B cell (primary cell): ENCODE data around the gene RAB30. TPM values are rescaled to one million over a fixed set of nuclear protein-coding genes. Genes with fewer than 3 reads are reported as not detected.

Experiments used
- ATAC-seq: fragments of 200-7000 bp; cut with Tn5 transposase; one replicate; pipeline ENCODE4 v1.10.0; 2021; ENCODE audit warnings: low read depth, mild to moderate bottlenecking, moderate number of reproducible peaks, moderate library complexity
- CTCF ChIA-PET: fragments of 350-600 bp; sonication (Branson Sonifier 250); formaldehyde crosslinking; loops from one replicate; lab custom pipeline; 2021; ENCODE audit warnings: antibody characterized with exemption, inconsistent platforms; lab: Charles Lee
- POLR2A ChIA-PET: fragments of 350-600 bp; sonication (Branson Sonifier 250); formaldehyde crosslinking; loops from one replicate; lab custom pipeline; 2021; ENCODE audit warnings: antibody characterized with exemption; lab: Charles Lee
- DNase-seq: peaks from one replicate; pipeline ENCODE4 v3.0.0; 2013
- H2AFZ ChIP-seq: 2 replicates; pipeline ENCODE4 v1.6.1; 2012; ENCODE audit warnings: mild to moderate bottlenecking, low read depth, low read length; ENCODE audit not compliant: insufficient read depth, poor library complexity, severe bottlenecking
- H3K27ac ChIP-seq, 2 donors: 1 replicate in 1 of 2; 2 replicates in 1 of 2; pipeline ENCODE4 v1.5.1; 2012 to 2013; ENCODE audit warnings: low read length in 2 of 2, mild to moderate bottlenecking in 2 of 2, moderate library complexity in 1 of 2
- H3K27me3 ChIP-seq, 4 experiments: fragments of 200-600 bp in 1 of 4; sonication (generic) in 1 of 4; replicated peaks in 1 of 4; 1 replicate in 2 of 4; 2 replicates in 2 of 4; pipeline versions ENCODE4 v1.6.1 to v1.7.0; 2013 to 2016; ENCODE audit warnings: low read length in 3 of 4, mild to moderate bottlenecking in 2 of 4, mixed read lengths in 1 of 4, moderate library complexity in 1 of 4; ENCODE audit not compliant: insufficient read depth in 4 of 4, control insufficient read depth in 3 of 4; ENCODE audit errors: control extremely low read depth in 1 of 4
- H3K36me3 ChIP-seq, 2 experiments: replicated peaks in 1 of 2; 1 replicate in 1 of 2; 2 replicates in 1 of 2; pipeline versions ENCODE4 v1.6.1 to v1.7.1; 2013; ENCODE audit warnings: low read length in 1 of 2; ENCODE audit not compliant: insufficient read depth in 2 of 2, control insufficient read depth in 1 of 2; ENCODE audit errors: control extremely low read depth in 1 of 2, extremely low read depth in 1 of 2
- H3K4me1 ChIP-seq, 2 donors: fragments of 200-600 bp in 1 of 2; sonication (generic) in 1 of 2; 1 replicate in 1 of 2; 2 replicates in 1 of 2; pipeline versions ENCODE4 v1.5.1 to v1.6.1; 2013 to 2017; ENCODE audit warnings: low read length in 2 of 2; ENCODE audit not compliant: control insufficient read depth in 2 of 2, insufficient read depth in 2 of 2
- H3K4me2 ChIP-seq: replicated peaks from 2 replicates; pipeline ENCODE3; 2012; ENCODE audit warnings: mild to moderate bottlenecking, low read depth, low read length; ENCODE audit not compliant: poor library complexity, severe bottlenecking
- H3K4me3 ChIP-seq, 5 experiments: fragments of 200-600 bp in 1 of 5; sonication (generic) in 1 of 5; 1 replicate in 3 of 5; 2 replicates in 2 of 5; pipeline versions ENCODE4 v1.5.1 to v1.7.0; 2011 to 2016; ENCODE audit warnings: low read length in 4 of 5, mild to moderate bottlenecking in 4 of 5, low read depth in 2 of 5, control low read depth in 1 of 5, moderate library complexity in 1 of 5; ENCODE audit not compliant: insufficient read depth in 1 of 5; ENCODE audit errors: control extremely low read depth in 1 of 5, extremely low read depth in 1 of 5
- H3K79me2 ChIP-seq: fragments of 200-600 bp; sonication (generic); one replicate; pipeline ENCODE4 v1.6.0; 2016; ENCODE audit warnings: low read length; ENCODE audit not compliant: control insufficient read depth, insufficient read depth
- H3K9ac ChIP-seq: fragments of 200-600 bp; sonication (generic); 2 replicates; pipeline ENCODE4 v1.6.1; 2017; ENCODE audit warnings: mild to moderate bottlenecking, low read length, moderate library complexity
- H3K9me3 ChIP-seq, 3 donors: one replicate each; pipeline versions ENCODE4 v1.6.1 to v1.7.1; 2013; ENCODE audit warnings: low read length in 2 of 3; ENCODE audit not compliant: control insufficient read depth in 2 of 3, insufficient read depth in 1 of 3; ENCODE audit errors: control extremely low read depth in 1 of 3
- H4K20me1 ChIP-seq: 2 replicates; pipeline ENCODE4 v1.6.0; 2012; ENCODE audit warnings: mild to moderate bottlenecking, low read length; ENCODE audit not compliant: insufficient read depth, control insufficient read depth, poor library complexity, severe bottlenecking
- H3K27ac Mint-ChIP-seq: one replicate; pipeline ENCODE4 v1.8.0; 2021; ENCODE audit warnings: mixed read lengths
- H3K27me3 Mint-ChIP-seq: one replicate; pipeline ENCODE4 v1.8.0; 2021; ENCODE audit warnings: mixed read lengths
- H3K4me1 Mint-ChIP-seq: one replicate; pipeline ENCODE4 v1.8.0; 2021; ENCODE audit warnings: mixed read lengths
- H3K4me3 Mint-ChIP-seq: one replicate; pipeline ENCODE4 v1.8.0; 2021; ENCODE audit warnings: mixed read lengths
- H3K9me3 Mint-ChIP-seq: one replicate; pipeline ENCODE4 v1.8.0; 2022; ENCODE audit warnings: mixed read lengths; ENCODE audit not compliant: insufficient read depth
- EZH2 ChIP-seq: IDR thresholded peaks from 2 replicates; pipeline ENCODE4 v1.6.1; 2012; ENCODE audit warnings: borderline replicate concordance, low read depth, mild to moderate bottlenecking, moderate library complexity, low read length; ENCODE audit not compliant: insufficient read depth, poor library complexity, severe bottlenecking
- WGBS: methylation state at CpG from one replicate; pipeline ENCODE4 v1.1.5; 2013; ENCODE audit warnings: missing lambda C conversion rate; ENCODE audit not compliant: insufficient coverage; 5-methylcytosine and 5-hydroxymethylcytosine counted together
- intact Hi-C: fragments of 100-400 bp; cut with micrococcal nuclease; formaldehyde crosslinking; loops from one replicate; pipeline ENCODE4 v1.10.0; 2022
- polyA plus RNA-seq: library from polyadenylated mRNA; depleted of rRNA; stranded (reverse); fragments of >200 nt; gene quantifications from 2 replicates; pipeline ENCODE4 v1.2.3, GENCODE V29; 2012
- total RNA-seq, 2 donors: library from RNA; stranded (reverse); fragments of 120-200 nt in 1 of 2; gene quantifications; 1 replicate in 1 of 2; 2 replicates in 1 of 2; pipeline versions ENCODE4 v1.2.3 to v1.2.4, GENCODE V29; 2013 to 2022
- TF ChIP-seq, protein P1 (sequence below): fragments of 200-600 bp; IDR thresholded peaks from one replicate; pipeline ENCODE4 v1.8.0; 2022; ENCODE audit warnings: antibody characterized with exemption, mild to moderate bottlenecking

Gene RAB30
- total and polyA plus RNA-seq, 2 donors (not counting 1 experiment from before 2014, with no cell fraction given) = 26.6 to 214 TPM

DNA sequence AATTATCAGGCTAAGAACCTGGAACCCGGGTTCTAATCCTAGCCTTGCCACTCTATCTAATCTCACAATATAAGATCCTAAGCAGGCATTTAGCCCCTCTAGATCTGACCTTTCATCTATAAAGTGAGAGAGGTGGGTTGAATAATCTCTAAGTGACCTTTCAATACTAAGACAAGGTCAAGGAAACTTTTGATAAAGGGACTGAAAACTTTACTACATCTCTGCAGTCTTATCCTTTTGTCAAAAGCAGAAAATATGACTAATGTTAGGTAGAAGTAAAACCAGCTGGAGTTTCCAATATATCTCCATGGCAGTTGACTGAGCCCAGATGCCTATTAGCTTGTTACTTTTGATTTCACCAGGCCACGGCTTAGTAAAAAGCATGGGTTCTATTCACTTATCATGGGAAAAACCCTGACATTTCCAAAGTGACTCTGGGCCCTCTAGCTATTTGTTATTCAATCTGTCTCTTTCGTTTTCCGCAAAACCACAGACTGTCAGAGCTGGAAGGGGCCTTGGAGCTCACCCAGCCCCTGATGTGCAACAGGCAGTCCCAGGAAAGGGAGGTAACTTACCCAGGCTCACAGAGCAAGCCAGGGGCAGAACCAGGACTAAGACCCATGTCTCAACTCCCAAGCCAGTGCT, 75.8 kb downstream of the RAB30 start:
- Histone ChIP-seq H3K36me3 (peaks cover 0 to 67% of the 10 kb centered on the region in 2 experiments), H3K9ac (no peak overlapping the region), H3K4me2 (no peak overlapping the region), H4K20me1 (peaks cover 61% of the 10 kb centered on the region), H3K9me3 (no peaks in the 10 kb centered on the region), H3K79me2 (peaks cover 92% of the 10 kb centered on the region), H2AFZ (no peak overlapping the region), H3K4me3 (no peak overlapping the region), H3K27me3 (no peaks in the 10 kb centered on the region), H3K27ac (peak overlapping the region in 1 of 2 donors; percentile 57), H3K4me1 (peaks cover 52 to 66% of the 10 kb centered on the region in 2 donors)
- Mint-ChIP-seq H3K27ac (peak overlapping the region; percentile 85), H3K4me1 (peaks cover 82% of the 10 kb centered on the region), H3K9me3 (no peaks in the 10 kb centered on the region), H3K27me3 (no peaks in the 10 kb centered on the region), H3K4me3 (peak overlapping the region; percentile 81)
- peak; percentile 56 for DNase-seq
- POLR2A ChIA-PET = interaction anchor here (1.1 to 1.2 kb wide), 2 partner anchors 15 to 161 kb away, joined by 4 read pairs; partner anchors contain the start of gene PCF11
- no peak for TF ChIP-seq EZH2
- TF ChIP-seq, protein P1, sequence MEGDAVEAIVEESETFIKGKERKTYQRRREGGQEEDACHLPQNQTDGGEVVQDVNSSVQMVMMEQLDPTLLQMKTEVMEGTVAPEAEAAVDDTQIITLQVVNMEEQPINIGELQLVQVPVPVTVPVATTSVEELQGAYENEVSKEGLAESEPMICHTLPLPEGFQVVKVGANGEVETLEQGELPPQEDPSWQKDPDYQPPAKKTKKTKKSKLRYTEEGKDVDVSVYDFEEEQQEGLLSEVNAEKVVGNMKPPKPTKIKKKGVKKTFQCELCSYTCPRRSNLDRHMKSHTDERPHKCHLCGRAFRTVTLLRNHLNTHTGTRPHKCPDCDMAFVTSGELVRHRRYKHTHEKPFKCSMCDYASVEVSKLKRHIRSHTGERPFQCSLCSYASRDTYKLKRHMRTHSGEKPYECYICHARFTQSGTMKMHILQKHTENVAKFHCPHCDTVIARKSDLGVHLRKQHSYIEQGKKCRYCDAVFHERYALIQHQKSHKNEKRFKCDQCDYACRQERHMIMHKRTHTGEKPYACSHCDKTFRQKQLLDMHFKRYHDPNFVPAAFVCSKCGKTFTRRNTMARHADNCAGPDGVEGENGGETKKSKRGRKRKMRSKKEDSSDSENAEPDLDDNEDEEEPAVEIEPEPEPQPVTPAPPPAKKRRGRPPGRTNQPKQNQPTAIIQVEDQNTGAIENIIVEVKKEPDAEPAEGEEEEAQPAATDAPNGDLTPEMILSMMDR = no peak
- intact Hi-C loops = loop anchor here (2.0 to 5.0 kb wide), 4 partner anchors 15 to 76 kb away; partner anchors contain the start of gene RAB30
- no peak for ATAC-seq
- 82% methylated on average over 3 of the region's 4 CpGs for WGBS
- CTCF ChIA-PET = interaction anchor here (0.6 to 1.3 kb wide), 7 partner anchors 11 to 247 kb away, joined by 3 to 5 read pairs (median 3); no protein-coding TSS in a partner anchor

DNA sequence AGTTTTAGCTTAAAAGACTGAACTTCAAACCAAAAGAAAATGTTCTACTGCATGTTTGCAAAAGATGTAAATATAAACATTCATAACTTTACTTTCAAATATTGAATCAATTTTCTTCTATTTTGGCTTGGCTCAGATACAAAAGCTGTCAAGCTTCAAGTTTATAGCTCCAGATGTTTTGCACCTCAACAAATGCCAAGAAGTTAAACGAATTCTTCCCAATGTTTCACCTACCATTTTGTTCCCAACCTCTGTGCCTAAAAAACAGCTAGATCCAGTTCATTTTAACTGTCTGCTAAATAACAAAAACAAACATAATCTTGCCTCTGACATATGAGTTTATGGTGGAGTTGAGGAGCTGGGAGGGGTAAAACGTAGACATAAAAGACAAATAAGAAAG, 76.5 kb downstream of the RAB30 start:
- H3K4me1 Mint-ChIP-seq = peaks cover 80% of the 10 kb centered on the region
- CTCF ChIA-PET = interaction anchor here (0.7 to 1.3 kb wide), 6 partner anchors 12 to 199 kb away, joined by 3 to 5 read pairs (median 3); no protein-coding TSS in a partner anchor
- H3K79me2 ChIP-seq = peaks cover 87% of the 10 kb centered on the region

More for the DNA sequence above, 76.5 kb downstream of the RAB30 start:
- 33% methylated on average over 1 of the region's 2 CpGs for WGBS
- H3K4me3 Mint-ChIP-seq = no peak overlapping the region
- DNase-seq (no peak), ATAC-seq (no peak)
- Histone ChIP-seq H3K27me3 (no peaks in the 10 kb centered on the region), H3K4me1 (peaks cover 50 to 62% of the 10 kb centered on the region in 2 donors), H3K27ac (peak overlapping the region in 1 of 2 donors; percentile 57), H3K4me2 (no peak overlapping the region), H3K9ac (no peak overlapping the region), H2AFZ (no peak overlapping the region), H3K4me3 (no peak overlapping the region), H3K9me3 (no peaks in the 10 kb centered on the region), H4K20me1 (peaks cover 55% of the 10 kb centered on the region), H3K36me3 (peaks cover 0 to 70% of the 10 kb centered on the region in 2 experiments)
- no peaks in the 10 kb centered on the region for H3K27me3 Mint-ChIP-seq
- H3K9me3 Mint-ChIP-seq = no peaks in the 10 kb centered on the region
- H3K27ac Mint-ChIP-seq = peak overlapping the region; percentile 13
- intact Hi-C loops = loop anchor here (5.0 kb wide), 2 partner anchors 33 to 77 kb away; partner anchors contain the start of gene RAB30
- TF ChIP-seq, protein P1 = no peak
- TF ChIP-seq EZH2 = no peak
- POLR2A ChIA-PET = interaction anchor here (1.2 kb wide), 1 partner anchor 15 kb away, joined by 4 read pairs; no protein-coding TSS in a partner anchor
